SK-N-SH (cell line): ENCODE results near the gene AFG3L2. TPM values are rescaled to one million over a fixed set of nuclear protein-coding genes. Genes with fewer than 3 reads are reported as not detected.

Source experiments
- CTCF ChIA-PET: fragments of 300-600, 350-600 bp; formaldehyde crosslinking; extraction: SDS; loops from one replicate; lab custom pipeline; 2021; lab: Yijun Ruan, JAX
- POLR2A ChIA-PET: fragments of 350-600 bp; sonication (Branson Sonifier 250); formaldehyde crosslinking; extraction: SDS; loops from one replicate; lab custom pipeline; 2020; ENCODE audit warnings: antibody characterized with exemption, inconsistent platforms; lab: Yijun Ruan, JAX
- DNase-seq: peaks from one replicate; pipeline ENCODE4 v3.0.0; 2012
- H2AFZ ChIP-seq: fragments of 200-600 bp; sonication (generic); 2 replicates; pipeline ENCODE4 v1.8.1; 2016; ENCODE audit warnings: antibody characterized with exemption, mild to moderate bottlenecking, low read depth
- H3F3A ChIP-seq: fragments of 200-600 bp; sonication (generic); replicated peaks from 2 replicates; pipeline ENCODE3; 2016; ENCODE audit warnings: antibody characterized with exemption, mild to moderate bottlenecking; ENCODE audit not compliant: insufficient read depth
- H3K27ac ChIP-seq, 2 experiments: fragments of 200-500 bp in 1 of 2; fragments of 200-600 bp in 1 of 2; sonication (Bioruptor generic) in 1 of 2; sonication (generic), shearing (Covaris generic) in 1 of 2; 2 replicates each; pipeline versions ENCODE4 v1.5.1 to v1.6.1; 2014 to 2016; ENCODE audit warnings: low read depth in 2 of 2, inconsistent platforms in 1 of 2, low read length in 1 of 2, mild to moderate bottlenecking in 1 of 2, mixed read lengths in 1 of 2
- H3K27me3 ChIP-seq: fragments of 200-600 bp; sonication (generic), shearing (Covaris generic); 2 replicates; pipeline ENCODE4 v1.6.1; 2016; ENCODE audit warnings: mixed run types; ENCODE audit not compliant: insufficient read depth
- H3K36me3 ChIP-seq, 2 experiments: fragments of 200-500 bp in 1 of 2; fragments of 200-600 bp in 1 of 2; sonication (Bioruptor generic) in 1 of 2; sonication (generic) in 1 of 2; replicated peaks in 1 of 2; 2 replicates each; pipeline versions ENCODE3 to v1.5.1; 2014 to 2016; ENCODE audit warnings: low read length in 1 of 2, mild to moderate bottlenecking in 1 of 2; ENCODE audit not compliant: insufficient read depth in 2 of 2, control insufficient read depth in 1 of 2
- H3K4me1 ChIP-seq, 2 experiments: fragments of 200-500 bp in 1 of 2; fragments of 200-600 bp in 1 of 2; sonication (Bioruptor generic) in 1 of 2; sonication (generic), shearing (Covaris generic) in 1 of 2; 2 replicates each; pipeline versions ENCODE4 v1.5.1 to v1.6.1; 2014 to 2016; ENCODE audit warnings: low read depth in 1 of 2, low read length in 1 of 2, mixed run types in 1 of 2; ENCODE audit not compliant: insufficient read depth in 2 of 2, control insufficient read depth in 1 of 2
- H3K4me2 ChIP-seq: fragments of 200-600 bp; sonication (generic), shearing (Covaris generic); 2 replicates; pipeline ENCODE4 v1.6.1; 2017; ENCODE audit warnings: mixed run types
- H3K4me3 ChIP-seq, 2 experiments: fragments of 200-500 bp in 1 of 2; fragments of 200-600 bp in 1 of 2; sonication (Bioruptor generic) in 1 of 2; sonication (generic), shearing (Covaris generic) in 1 of 2; 2 replicates each; pipeline versions ENCODE4 v1.5.1 to v1.8.1; 2014 to 2016; ENCODE audit warnings: low read depth in 2 of 2, inconsistent platforms in 1 of 2, low read length in 1 of 2, mild to moderate bottlenecking in 1 of 2, mixed read lengths in 1 of 2, moderate library complexity in 1 of 2
- H3K79me2 ChIP-seq: fragments of 200-600 bp; sonication (generic); 2 replicates; pipeline ENCODE4 v1.8.1; 2017; ENCODE audit warnings: mild to moderate bottlenecking; ENCODE audit not compliant: insufficient read depth
- H3K9ac ChIP-seq: fragments of 200-600 bp; sonication (generic); 2 replicates; pipeline ENCODE4 v1.6.1; 2017; ENCODE audit warnings: mixed run types
- H3K9me2 ChIP-seq: fragments of 200-600 bp; sonication (generic); 2 replicates; pipeline ENCODE4 v1.6.1; 2017; ENCODE audit warnings: mixed run types
- H3K9me3 ChIP-seq: fragments of 200-600 bp; sonication (generic); 2 replicates; pipeline ENCODE4 v1.6.1; 2017; ENCODE audit warnings: mixed run types, mild to moderate bottlenecking, moderate library complexity
- H4K20me1 ChIP-seq: fragments of 200-600 bp; sonication (generic); 2 replicates; pipeline ENCODE4 v1.6.1; 2017; ENCODE audit warnings: mild to moderate bottlenecking, mixed run types; ENCODE audit not compliant: insufficient read depth
- ELF1 ChIP-seq: IDR thresholded peaks from 2 replicates; pipeline ENCODE4 v1.4.0; 2012
- EZH2phosphoT487 ChIP-seq: fragments of 200-600 bp; sonication (generic); IDR thresholded peaks from 2 replicates; pipeline ENCODE4 v1.6.1; 2017; ENCODE audit warnings: low read depth, mixed run types, mild to moderate bottlenecking, antibody characterized with exemption, moderate library complexity, borderline replicate concordance
- FOXM1 ChIP-seq: IDR thresholded peaks from 2 replicates; pipeline ENCODE4 v1.4.0; 2012; ENCODE audit warnings: low read depth, mild to moderate bottlenecking
- IRF3 ChIP-seq: fragments of 150-350 bp; IDR thresholded peaks from 2 replicates; pipeline ENCODE4 v1.6.1; 2016; ENCODE audit warnings: mild to moderate bottlenecking, low read depth, low read length
- MEF2A ChIP-seq: IDR thresholded peaks from 2 replicates; pipeline ENCODE4 v1.4.0; 2012; ENCODE audit warnings: low read depth, borderline replicate concordance
- MXI1 ChIP-seq: IDR thresholded peaks from 2 replicates; pipeline ENCODE4 v1.6.1; 2012; ENCODE audit warnings: mild to moderate bottlenecking, low read depth, low read length, improper control_type of control experiment
- RAD21 ChIP-seq: IDR thresholded peaks from 2 replicates; pipeline ENCODE4 v1.6.1; 2012; ENCODE audit warnings: mild to moderate bottlenecking, low read length
- RCOR1 ChIP-seq: fragments of 150-350 bp; IDR thresholded peaks from 2 replicates; pipeline ENCODE4 v1.6.1; 2017; ENCODE audit warnings: antibody characterized with exemption, low read length
- REST ChIP-seq: IDR thresholded peaks from 2 replicates; pipeline ENCODE4 v1.6.1; 2012; ENCODE audit warnings: mild to moderate bottlenecking, low read depth, low read length, moderate library complexity
- RXRA ChIP-seq: IDR thresholded peaks from 2 replicates; pipeline ENCODE4 v1.4.0; 2012; ENCODE audit warnings: low read depth, mild to moderate bottlenecking, borderline replicate concordance
- SMC3 ChIP-seq: IDR thresholded peaks from 2 replicates; pipeline ENCODE4 v1.6.1; 2012; ENCODE audit warnings: low read depth, low read length, improper control_type of control experiment
- TEAD4 ChIP-seq: IDR thresholded peaks from 2 replicates; pipeline ENCODE4 v1.4.0; 2012; ENCODE audit warnings: mild to moderate bottlenecking, borderline replicate concordance; ENCODE audit not compliant: insufficient read depth
- USF1 ChIP-seq: IDR thresholded peaks from 2 replicates; pipeline ENCODE4 v1.4.0; 2012; ENCODE audit warnings: low read depth, borderline replicate concordance
- USF2 ChIP-seq: fragments of 150-350 bp; IDR thresholded peaks from 2 replicates; pipeline ENCODE4 v1.6.1; 2017; ENCODE audit warnings: antibody characterized with exemption, low read length, low read depth, borderline replicate concordance
- YY1 ChIP-seq: IDR thresholded peaks from 2 replicates; pipeline ENCODE4 v1.4.0; 2012; ENCODE audit warnings: low read depth, mild to moderate bottlenecking
- ZBTB33 ChIP-seq: IDR thresholded peaks from 2 replicates; pipeline ENCODE4 v1.4.0; 2012; ENCODE audit warnings: low read depth, borderline replicate concordance
- WGBS: methylation state at CpG from one replicate; pipeline ENCODE4 v1.1.6; 2017; ENCODE audit warnings: low lambda C conversion rate; 5-methylcytosine and 5-hydroxymethylcytosine counted together
- polyA plus RNA-seq, 3 experiments: library from polyadenylated mRNA; depleted of rRNA; stranded (reverse); fragments of >200 nt; gene quantifications; 2 replicates each; pipeline ENCODE4 v1.2.3, GENCODE V29; 2012

The AFG3L2 gene
- polyA plus RNA-seq, 1 of the 3 experiments (the other 2 are of a cell fraction), result 26.0 TPM

- TF ChIP-seq RXRA, result no peak
- peak; percentile 98 for TF ChIP-seq SMC3
- no peak for TF ChIP-seq TEAD4
- TF ChIP-seq USF1, result no peak
- no peak for TF ChIP-seq ZBTB33
- TF ChIP-seq MEF2A, result no peak
- TF ChIP-seq, all 33 proteins: peak for 3
Observed at GRCh38 chr18:12391487-12392165, 14.6 kb upstream of the AFG3L2 start (continued).

- H3K27ac ChIP-seq, result no peak overlapping the region
- no peak overlapping the region for H3K4me3 ChIP-seq
- H3K79me2 ChIP-seq, result no peaks in the 10 kb centered on the region
- POLR2A ChIA-PET, result no interaction called here
- no peaks in the 10 kb centered on the region for H3K27me3 ChIP-seq
- no peak overlapping the region for H3K4me2 ChIP-seq
- no peak overlapping the region for H2AFZ ChIP-seq
- TF ChIP-seq FOXM1, result no peak
- no peak for TF ChIP-seq SMC3
- TF ChIP-seq MXI1, result no peak
- no peak for TF ChIP-seq EZH2phosphoT487
- no peaks in the 10 kb centered on the region for H3K4me1 ChIP-seq
- H3K9ac ChIP-seq, result no peak overlapping the region
- no peaks in the 10 kb centered on the region for H3K9me3 ChIP-seq
- no peaks in the 10 kb centered on the region for H4K20me1 ChIP-seq
- WGBS, result 95% methylated on average over 3 of the region's 3 CpGs
- H3K9me2 ChIP-seq, result no peaks in the 10 kb centered on the region
- no peaks in the 10 kb centered on the region for H3K36me3 ChIP-seq
- peaks cover 5% of the 10 kb centered on the region for H3F3A ChIP-seq
- CTCF ChIA-PET, result interaction anchor here (6.8 kb wide), 1 partner anchor 271 kb away, joined by 83 read pairs; the partner anchor contains the start of gene SPIRE1
- no peak for DNase-seq
Observed at GRCh38 chr18:12388442-12388841, 11.4 kb upstream of the AFG3L2 start.

GRCh38 chr18:12384261-12384660, 7.2 kb upstream of the AFG3L2 start:
- H3K27ac ChIP-seq, result no peak overlapping the region
- H3K9me2 ChIP-seq, result no peaks in the 10 kb centered on the region
- no peak overlapping the region for H3K4me3 ChIP-seq
- peaks cover 8% of the 10 kb centered on the region for H3F3A ChIP-seq
- no peaks in the 10 kb centered on the region for H4K20me1 ChIP-seq
- H2AFZ ChIP-seq, result no peak overlapping the region
- H3K4me2 ChIP-seq, result no peak overlapping the region
- ChIA-PET POLR2A (no interaction called here), CTCF (interaction anchor here (0.9 to 2.0 kb wide), 4 partner anchors 19 to 56 kb away, joined by 3 to 5 read pairs (median 3); no protein-coding TSS in a partner anchor)
- H3K9me3 ChIP-seq, result no peaks in the 10 kb centered on the region; the same call in 1 of the 2 replicates
- no peak overlapping the region for H3K9ac ChIP-seq
- H3K36me3 ChIP-seq, result no peaks in the 10 kb centered on the region
- no peaks in the 10 kb centered on the region for H3K27me3 ChIP-seq
- no peak for DNase-seq
- 78% methylated on average over 2 of the region's 2 CpGs for WGBS
- no peaks in the 10 kb centered on the region for H3K79me2 ChIP-seq
- H3K4me1 ChIP-seq, result no peaks in the 10 kb centered on the region
- TF ChIP-seq USF2 (no peak), IRF3 (no peak), YY1 (no peak), RAD21 (no peak), REST (no peak), RCOR1 (no peak), MXI1 (no peak), ELF1 (no peak), MEF2A (no peak)
